ENCODE data around the gene NFX1.

The NFX1 gene

DNA sequence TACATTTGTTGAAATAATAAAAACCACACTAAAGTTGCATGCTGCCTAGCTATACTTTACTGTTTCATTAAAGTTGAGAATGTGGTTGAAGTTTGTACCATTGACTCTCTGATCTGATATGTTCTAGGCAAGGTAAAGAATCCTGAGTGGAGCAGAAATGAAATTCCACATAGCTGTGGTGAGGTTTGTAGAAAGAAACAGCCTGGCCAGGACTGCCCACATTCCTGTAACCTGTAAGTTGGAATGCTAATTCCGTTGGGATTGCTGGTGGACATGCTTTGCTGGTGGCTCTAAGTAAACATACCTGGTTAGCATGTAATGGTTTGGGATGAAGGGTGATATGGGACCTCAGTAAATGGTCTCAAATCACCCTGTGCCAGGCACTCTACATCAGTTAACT, 16.8 kb downstream of the NFX1 start:
- no peak for ATAC-seq
- TF ChIP-seq TOX (CRISPR knock-in tag; IDR thresholded peaks at IDR 0.05; ENCODE audit: borderline replicate concordance) (no peak), SNAI2 (CRISPR knock-in tag; IDR thresholded peaks at IDR 0.05) (no peak), OSR1 (CRISPR knock-in tag; IDR thresholded peaks at IDR 0.05) (no peak), BACH2 (CRISPR knock-in tag; IDR thresholded peaks at IDR 0.05; ENCODE audit: borderline replicate concordance) (no peak), ZFP3 (CRISPR knock-in tag; IDR thresholded peaks at IDR 0.05) (no peak), ZNF565 (CRISPR knock-in tag; conservative IDR thresholded peaks at IDR 0.05; ENCODE audit: low read depth) (no peak), ARNTL (CRISPR knock-in tag; IDR thresholded peaks at IDR 0.05; ENCODE audit: borderline replicate concordance, low read depth) (no peak)
- TF ChIP-seq, protein P1, sequence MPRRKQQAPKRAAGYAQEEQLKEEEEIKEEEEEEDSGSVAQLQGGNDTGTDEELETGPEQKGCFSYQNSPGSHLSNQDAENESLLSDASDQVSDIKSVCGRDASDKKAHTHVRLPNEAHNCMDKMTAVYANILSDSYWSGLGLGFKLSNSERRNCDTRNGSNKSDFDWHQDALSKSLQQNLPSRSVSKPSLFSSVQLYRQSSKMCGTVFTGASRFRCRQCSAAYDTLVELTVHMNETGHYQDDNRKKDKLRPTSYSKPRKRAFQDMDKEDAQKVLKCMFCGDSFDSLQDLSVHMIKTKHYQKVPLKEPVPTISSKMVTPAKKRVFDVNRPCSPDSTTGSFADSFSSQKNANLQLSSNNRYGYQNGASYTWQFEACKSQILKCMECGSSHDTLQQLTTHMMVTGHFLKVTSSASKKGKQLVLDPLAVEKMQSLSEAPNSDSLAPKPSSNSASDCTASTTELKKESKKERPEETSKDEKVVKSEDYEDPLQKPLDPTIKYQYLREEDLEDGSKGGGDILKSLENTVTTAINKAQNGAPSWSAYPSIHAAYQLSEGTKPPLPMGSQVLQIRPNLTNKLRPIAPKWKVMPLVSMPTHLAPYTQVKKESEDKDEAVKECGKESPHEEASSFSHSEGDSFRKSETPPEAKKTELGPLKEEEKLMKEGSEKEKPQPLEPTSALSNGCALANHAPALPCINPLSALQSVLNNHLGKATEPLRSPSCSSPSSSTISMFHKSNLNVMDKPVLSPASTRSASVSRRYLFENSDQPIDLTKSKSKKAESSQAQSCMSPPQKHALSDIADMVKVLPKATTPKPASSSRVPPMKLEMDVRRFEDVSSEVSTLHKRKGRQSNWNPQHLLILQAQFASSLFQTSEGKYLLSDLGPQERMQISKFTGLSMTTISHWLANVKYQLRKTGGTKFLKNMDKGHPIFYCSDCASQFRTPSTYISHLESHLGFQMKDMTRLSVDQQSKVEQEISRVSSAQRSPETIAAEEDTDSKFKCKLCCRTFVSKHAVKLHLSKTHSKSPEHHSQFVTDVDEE (CRISPR knock-in tag; IDR thresholded peaks at IDR 0.05): no peak
- TF ChIP-seq, protein P2, sequence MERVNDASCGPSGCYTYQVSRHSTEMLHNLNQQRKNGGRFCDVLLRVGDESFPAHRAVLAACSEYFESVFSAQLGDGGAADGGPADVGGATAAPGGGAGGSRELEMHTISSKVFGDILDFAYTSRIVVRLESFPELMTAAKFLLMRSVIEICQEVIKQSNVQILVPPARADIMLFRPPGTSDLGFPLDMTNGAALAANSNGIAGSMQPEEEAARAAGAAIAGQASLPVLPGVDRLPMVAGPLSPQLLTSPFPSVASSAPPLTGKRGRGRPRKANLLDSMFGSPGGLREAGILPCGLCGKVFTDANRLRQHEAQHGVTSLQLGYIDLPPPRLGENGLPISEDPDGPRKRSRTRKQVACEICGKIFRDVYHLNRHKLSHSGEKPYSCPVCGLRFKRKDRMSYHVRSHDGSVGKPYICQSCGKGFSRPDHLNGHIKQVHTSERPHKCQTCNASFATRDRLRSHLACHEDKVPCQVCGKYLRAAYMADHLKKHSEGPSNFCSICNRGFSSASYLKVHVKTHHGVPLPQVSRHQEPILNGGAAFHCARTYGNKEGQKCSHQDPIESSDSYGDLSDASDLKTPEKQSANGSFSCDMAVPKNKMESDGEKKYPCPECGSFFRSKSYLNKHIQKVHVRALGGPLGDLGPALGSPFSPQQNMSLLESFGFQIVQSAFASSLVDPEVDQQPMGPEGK (CRISPR knock-in tag; IDR thresholded peaks at IDR 0.05; ENCODE audit: borderline replicate concordance): no peak
- TF ChIP-seq, protein P3, sequence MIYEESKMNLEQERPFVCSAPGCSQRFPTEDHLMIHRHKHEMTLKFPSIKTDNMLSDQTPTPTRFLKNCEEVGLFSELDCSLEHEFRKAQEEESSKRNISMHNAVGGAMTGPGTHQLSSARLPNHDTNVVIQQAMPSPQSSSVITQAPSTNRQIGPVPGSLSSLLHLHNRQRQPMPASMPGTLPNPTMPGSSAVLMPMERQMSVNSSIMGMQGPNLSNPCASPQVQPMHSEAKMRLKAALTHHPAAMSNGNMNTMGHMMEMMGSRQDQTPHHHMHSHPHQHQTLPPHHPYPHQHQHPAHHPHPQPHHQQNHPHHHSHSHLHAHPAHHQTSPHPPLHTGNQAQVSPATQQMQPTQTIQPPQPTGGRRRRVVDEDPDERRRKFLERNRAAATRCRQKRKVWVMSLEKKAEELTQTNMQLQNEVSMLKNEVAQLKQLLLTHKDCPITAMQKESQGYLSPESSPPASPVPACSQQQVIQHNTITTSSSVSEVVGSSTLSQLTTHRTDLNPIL (CRISPR knock-in tag; IDR thresholded peaks at IDR 0.05; ENCODE audit: low read depth): no peak

DNA sequence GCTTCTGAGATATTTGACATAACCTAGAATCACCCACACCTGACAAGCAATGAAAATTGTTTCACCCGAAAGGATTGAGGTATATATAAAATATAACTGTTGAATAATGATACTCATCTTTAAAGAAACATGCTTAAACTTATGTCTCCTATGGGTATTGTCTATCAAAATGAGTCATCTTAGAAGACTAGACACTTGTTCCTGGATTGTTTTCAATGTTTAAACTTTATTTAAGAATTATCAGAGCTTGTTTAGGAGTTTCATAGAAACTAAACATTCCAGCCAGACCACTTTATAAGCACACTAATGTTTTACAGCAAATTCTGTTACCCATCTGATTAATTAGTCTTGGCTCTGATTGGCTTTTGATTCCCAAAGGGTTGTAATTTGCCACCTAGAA, 19.6 kb downstream of the NFX1 start:
- TF ChIP-seq PPARA (CRISPR knock-in tag; IDR thresholded peaks at IDR 0.05; ENCODE audit: borderline replicate concordance) (no peak), ZNF565 (CRISPR knock-in tag; conservative IDR thresholded peaks at IDR 0.05; ENCODE audit: low read depth) (no peak)
- no peak for ATAC-seq

DNA sequence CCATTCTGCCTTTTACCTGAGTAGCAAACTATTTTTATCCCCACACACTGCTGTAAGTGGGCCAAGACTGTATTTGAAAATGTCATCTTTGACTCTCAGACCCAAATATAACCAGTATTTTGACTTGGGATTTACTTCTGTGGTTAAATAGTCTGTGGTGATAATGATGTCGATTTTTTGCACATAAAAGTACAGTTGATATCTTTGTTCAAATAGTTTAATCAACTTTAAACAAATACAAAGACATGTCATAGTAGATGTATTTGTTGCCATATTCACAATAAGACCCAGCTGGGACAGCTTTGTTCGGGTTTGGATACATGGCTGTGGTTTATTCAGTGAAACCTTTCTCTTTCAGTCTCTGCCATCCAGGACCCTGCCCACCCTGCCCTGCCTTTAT, 20.4 kb downstream of the NFX1 start:
- ATAC-seq: no peak
- TF ChIP-seq ISL1 (CRISPR knock-in tag; IDR thresholded peaks at IDR 0.05): no peak
- TF ChIP-seq, protein P4, sequence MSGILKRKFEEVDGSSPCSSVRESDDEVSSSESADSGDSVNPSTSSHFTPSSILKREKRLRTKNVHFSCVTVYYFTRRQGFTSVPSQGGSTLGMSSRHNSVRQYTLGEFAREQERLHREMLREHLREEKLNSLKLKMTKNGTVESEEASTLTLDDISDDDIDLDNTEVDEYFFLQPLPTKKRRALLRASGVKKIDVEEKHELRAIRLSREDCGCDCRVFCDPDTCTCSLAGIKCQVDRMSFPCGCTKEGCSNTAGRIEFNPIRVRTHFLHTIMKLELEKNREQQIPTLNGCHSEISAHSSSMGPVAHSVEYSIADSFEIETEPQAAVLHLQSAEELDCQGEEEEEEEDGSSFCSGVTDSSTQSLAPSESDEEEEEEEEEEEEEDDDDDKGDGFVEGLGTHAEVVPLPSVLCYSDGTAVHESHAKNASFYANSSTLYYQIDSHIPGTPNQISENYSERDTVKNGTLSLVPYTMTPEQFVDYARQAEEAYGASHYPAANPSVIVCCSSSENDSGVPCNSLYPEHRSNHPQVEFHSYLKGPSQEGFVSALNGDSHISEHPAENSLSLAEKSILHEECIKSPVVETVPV (CRISPR knock-in tag; IDR thresholded peaks at IDR 0.05): no peak

DNA sequence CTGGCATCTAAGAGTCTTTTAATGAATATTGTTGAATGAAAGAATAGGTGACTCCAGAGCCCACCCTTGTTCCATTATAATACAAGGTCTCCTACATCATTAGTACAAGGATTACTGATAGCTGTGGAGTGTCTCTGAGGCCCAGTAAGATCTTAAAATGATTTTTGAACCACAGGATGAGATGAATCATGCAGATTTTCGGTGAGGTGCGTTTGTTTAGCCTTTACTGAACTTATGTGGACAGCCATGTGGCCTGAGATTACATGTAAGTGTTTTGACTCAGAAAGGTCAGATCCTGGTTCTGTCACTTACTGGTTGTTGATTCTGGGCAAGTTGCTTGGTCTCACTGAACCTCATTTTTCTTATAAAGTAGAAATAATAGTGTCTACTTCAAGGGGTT, 21.6 kb downstream of the NFX1 start:
- no peak for ATAC-seq
- TF ChIP-seq ZNF8 (CRISPR knock-in tag; IDR thresholded peaks at IDR 0.05) (no peak), ZFP30 (CRISPR knock-in tag; IDR thresholded peaks at IDR 0.05) (no peak), TOX (CRISPR knock-in tag; IDR thresholded peaks at IDR 0.05; ENCODE audit: borderline replicate concordance) (no peak), PPARA (CRISPR knock-in tag; IDR thresholded peaks at IDR 0.05; ENCODE audit: borderline replicate concordance) (no peak), ARNTL (CRISPR knock-in tag; IDR thresholded peaks at IDR 0.05; ENCODE audit: borderline replicate concordance, low read depth) (no peak)
- TF ChIP-seq, protein P1 (CRISPR knock-in tag; IDR thresholded peaks at IDR 0.05): no peak

DNA sequence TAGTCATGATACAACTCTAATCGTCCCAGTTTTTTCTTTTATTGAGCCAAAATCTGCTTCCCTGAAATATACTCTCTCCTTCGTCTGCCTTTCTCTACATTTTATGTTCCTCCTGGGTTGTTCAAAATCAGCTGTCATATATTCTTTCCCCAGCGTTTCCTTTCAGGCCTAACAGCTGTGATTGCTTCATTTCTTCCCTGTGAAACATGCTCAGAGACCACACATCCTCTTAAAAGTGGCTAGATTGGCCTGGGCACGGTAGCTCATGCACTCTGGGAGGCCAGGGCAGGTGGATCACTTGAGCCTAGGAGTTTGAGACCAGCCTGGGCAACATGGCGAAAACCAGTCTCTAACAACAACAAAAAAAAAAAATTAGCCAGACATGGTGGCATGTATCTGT, 25.1 kb downstream of the NFX1 start:
- ATAC-seq: no peak
- TF ChIP-seq PPARA (CRISPR knock-in tag; IDR thresholded peaks at IDR 0.05; ENCODE audit: borderline replicate concordance) (no peak), CSDC2 (CRISPR knock-in tag; IDR thresholded peaks at IDR 0.05) (no peak), RARB (CRISPR knock-in tag; IDR thresholded peaks at IDR 0.05) (no peak), ESRRG (CRISPR knock-in tag; IDR thresholded peaks at IDR 0.05) (no peak), GLIS3 (CRISPR knock-in tag; IDR thresholded peaks at IDR 0.05) (no peak), ZNF70 (CRISPR knock-in tag; IDR thresholded peaks at IDR 0.05) (no peak)
- TF ChIP-seq, protein P1 (CRISPR knock-in tag; IDR thresholded peaks at IDR 0.05): no peak
- TF ChIP-seq, protein P4 (CRISPR knock-in tag; IDR thresholded peaks at IDR 0.05): no peak

All from SK-N-SH treated with all-trans-retinoic acid at 6 μM for 48 hours (cell line).